IMR-90 (cell line): ENCODE results near the gene DRD4. TPM values are rescaled to one million over a fixed set of nuclear protein-coding genes. Genes with fewer than 3 reads are reported as not detected.
A peak's percentile ranks its signal among the peaks of the same experiment; 100 is the strongest.

Source experiments
- ATAC-seq: fragments of 200-7000 bp; cut with Tn5 transposase; 2 replicates; pipeline ENCODE4 v1.9.1; 2020; ENCODE audit warnings: low read depth, mild to moderate bottlenecking, moderate library complexity
- BruUV-seq: library from RNA; stranded (reverse); fragments of 400-500 nt; replicated peaks from 2 replicates; lab custom pipeline; 2021; lab: Mats Ljungman, UMichigan
- CTCF ChIA-PET: fragments of 300-600 bp; formaldehyde crosslinking; extraction: SDS; loops from one replicate; lab custom pipeline; 2021; ENCODE audit warnings: antibody characterized with exemption; lab: Yijun Ruan, JAX
- POLR2A ChIA-PET: fragments of 300-600 bp; sonication (Branson Sonifier 250); formaldehyde crosslinking; loops from one replicate; lab custom pipeline; 2022; ENCODE audit warnings: antibody characterized with exemption; ENCODE audit not compliant: unreplicated experiment; lab: Charles Lee
- DNase-seq: peaks from one replicate; pipeline ENCODE4 v3.0.0; 2013
- H2AFZ ChIP-seq: replicated peaks from 2 replicates; pipeline ENCODE3; 2013; ENCODE audit warnings: low read length, mild to moderate bottlenecking; ENCODE audit not compliant: poor library complexity
- H2AK5ac ChIP-seq: 2 replicates; pipeline ENCODE4 v1.6.1; 2013; ENCODE audit warnings: low read depth, low read length, inconsistent platforms
- H2AK9ac ChIP-seq: replicated peaks from 2 replicates; pipeline ENCODE3; 2013; ENCODE audit warnings: mild to moderate bottlenecking, low read depth, low read length, moderate library complexity; ENCODE audit not compliant: poor library complexity
- H2BK120ac ChIP-seq: 2 replicates; pipeline ENCODE4 v1.6.1; 2013; ENCODE audit warnings: low read depth, low read length, inconsistent platforms
- H2BK15ac ChIP-seq: 3 replicates; pipeline ENCODE4 v1.6.1; 2013; ENCODE audit warnings: low read depth, low read length, inconsistent platforms
- H2BK20ac ChIP-seq: 2 replicates; pipeline ENCODE4 v1.6.1; 2013; ENCODE audit warnings: low read depth, mild to moderate bottlenecking, inconsistent platforms, low read length, moderate library complexity
- H2BK5ac ChIP-seq: 2 replicates; pipeline ENCODE4 v1.6.1; 2013; ENCODE audit warnings: mild to moderate bottlenecking, low read depth, low read length, inconsistent platforms; ENCODE audit not compliant: poor library complexity, severe bottlenecking
- H3K14ac ChIP-seq: replicated peaks from 2 replicates; pipeline ENCODE4 v1.6.1; 2013; ENCODE audit warnings: low read depth, low read length, inconsistent platforms
- H3K18ac ChIP-seq: 2 replicates; pipeline ENCODE4 v1.6.1; 2013; ENCODE audit warnings: low read depth, low read length, control low read depth
- H3K23ac ChIP-seq: 2 replicates; pipeline ENCODE4 v1.6.1; 2013; ENCODE audit warnings: low read depth, low read length, inconsistent platforms
- H3K27ac ChIP-seq: 2 replicates; pipeline ENCODE4 v1.5.1; 2013; ENCODE audit warnings: mild to moderate bottlenecking, control low read depth, low read length; ENCODE audit not compliant: insufficient read depth
- H3K27me3 ChIP-seq: 2 replicates; pipeline ENCODE4 v1.6.1; 2013; ENCODE audit warnings: low read length; ENCODE audit not compliant: control insufficient read depth, insufficient read depth
- H3K36me3 ChIP-seq: 2 replicates; pipeline ENCODE4 v1.6.1; 2013; ENCODE audit warnings: low read length, mixed read lengths; ENCODE audit not compliant: control insufficient read depth, insufficient read depth
- H3K4ac ChIP-seq: 2 replicates; pipeline ENCODE4 v1.6.1; 2013; ENCODE audit warnings: low read depth, low read length, inconsistent platforms
- H3K4me1 ChIP-seq: 2 replicates; pipeline ENCODE4 v1.6.1; 2013; ENCODE audit warnings: low read length, mixed read lengths; ENCODE audit not compliant: control insufficient read depth, insufficient read depth
- H3K4me2 ChIP-seq: 2 replicates; pipeline ENCODE4 v1.6.1; 2013; ENCODE audit warnings: low read depth, mild to moderate bottlenecking, control low read depth, low read length, moderate library complexity
- H3K4me3 ChIP-seq: 2 replicates; pipeline ENCODE4 v1.5.1; 2013; ENCODE audit warnings: low read depth, mild to moderate bottlenecking, control low read depth, low read length, moderate library complexity; ENCODE audit not compliant: insufficient read depth
- H3K56ac ChIP-seq: 2 replicates; pipeline ENCODE4 v1.6.1; 2013; ENCODE audit warnings: low read length, inconsistent platforms; ENCODE audit not compliant: insufficient read depth; ENCODE audit errors: extremely low read depth
- H3K79me1 ChIP-seq, 2 experiments: 2 replicates each; pipeline ENCODE4 v1.6.1; 2013; ENCODE audit warnings: low read length in 2 of 2, inconsistent platforms in 1 of 2, low read depth in 1 of 2
- H3K9ac ChIP-seq: 2 replicates; pipeline ENCODE4 v1.6.1; 2013; ENCODE audit warnings: low read depth, low read length, control low read depth
- H3K9me1 ChIP-seq: 2 replicates; pipeline ENCODE4 v1.6.1; 2013; ENCODE audit warnings: low read length, inconsistent platforms; ENCODE audit not compliant: insufficient read depth
- H3K9me3 ChIP-seq: 2 replicates; pipeline ENCODE4 v1.6.1; 2013; ENCODE audit warnings: low read length; ENCODE audit not compliant: control insufficient read depth, insufficient read depth
- H4K20me1 ChIP-seq: 2 replicates; pipeline ENCODE4 v1.6.1; 2013; ENCODE audit warnings: low read length, inconsistent platforms; ENCODE audit not compliant: insufficient read depth
- H4K5ac ChIP-seq: 2 replicates; pipeline ENCODE4 v1.6.1; 2013; ENCODE audit warnings: mild to moderate bottlenecking, low read depth, low read length, control low read depth
- H4K8ac ChIP-seq, 2 experiments: 2 replicates each; pipeline ENCODE4 v1.6.1; 2013; ENCODE audit warnings: low read depth in 2 of 2, low read length in 2 of 2, control low read depth in 1 of 2, inconsistent platforms in 1 of 2
- H4K91ac ChIP-seq: 2 replicates; pipeline ENCODE4 v1.6.1; 2013; ENCODE audit warnings: low read depth, low read length, inconsistent platforms; ENCODE audit not compliant: insufficient read depth
- BHLHE40 ChIP-seq: fragments of 150-350 bp; IDR thresholded peaks from 2 replicates; pipeline ENCODE4 v1.6.1; 2016; ENCODE audit warnings: mild to moderate bottlenecking, low read depth, low read length
- WGBS, 2 experiments: methylation state at CpG; one replicate each; pipeline versions ENCODE4 v1.1.5 to v1.1.7; 2013; ENCODE audit warnings: missing lambda C conversion rate in 2 of 2; ENCODE audit not compliant: insufficient read length in 1 of 2; ENCODE audit errors: extremely low coverage in 2 of 2; 5-methylcytosine and 5-hydroxymethylcytosine counted together
- dilution Hi-C: fragments of 300-500 bp; cut with HindIII; formaldehyde crosslinking; loops from one replicate; pipeline ENCODE4 v1.14.3; 2018; ENCODE audit warnings: low sequenced_read_pairs; ENCODE audit not compliant: unreplicated experiment
- in situ Hi-C: fragments of 300-500 bp; cut with MboI; formaldehyde crosslinking; loops from 3 replicates; pipeline ENCODE4 v1.14.3; 2019; ENCODE audit warnings: low sequenced_read_pairs, inconsistent platforms, mixed read lengths
- intact Hi-C: fragments of 100-400 bp; cut with micrococcal nuclease; formaldehyde crosslinking; loops from 2 replicates; pipeline ENCODE4 v1.10.0; 2022
- polyA plus RNA-seq, 3 experiments: library from polyadenylated mRNA; depleted of rRNA; stranded (reverse); fragments of >200 nt; gene quantifications; 2 replicates each; pipeline ENCODE4 v1.2.3, GENCODE V29; 2012; ENCODE audit warnings: low replicate concordance in 1 of 3
- total RNA-seq: library from RNA; depleted of rRNA; stranded (reverse); fragments of >200 nt; gene quantifications from 2 replicates; pipeline ENCODE4 v1.2.3, GENCODE V29; 2012

Gene DRD4
- total and polyA plus RNA-seq, 2 of the 4 experiments (the other 2 are of a cell fraction), result not detected

DNA sequence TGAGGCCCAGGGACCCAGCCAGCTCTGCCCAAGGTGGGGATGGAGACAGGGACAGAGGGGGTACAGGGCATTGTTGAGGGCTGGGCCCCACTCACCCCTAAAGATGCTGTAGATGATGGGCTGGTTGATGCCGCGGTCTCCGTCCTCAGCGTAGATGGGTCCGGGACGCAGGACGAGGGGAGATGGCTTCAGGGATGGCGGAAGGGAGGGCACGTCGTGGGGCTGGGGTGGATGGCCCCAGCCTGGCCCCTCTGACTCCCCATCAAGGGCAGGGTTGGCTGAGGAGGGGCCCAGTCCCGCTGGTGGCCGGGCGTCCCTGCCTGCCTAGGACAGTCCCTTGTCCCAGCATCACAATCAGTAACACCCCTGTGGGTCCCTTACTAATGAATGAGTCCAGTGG lies 16.9 kb upstream of the DRD4 start:
- peaks cover 3% of the 10 kb centered on the region for H4K20me1 ChIP-seq
- dilution Hi-C loops (no loop called here), intact Hi-C loops (no loop called here), in situ Hi-C loops (no loop called here)
- no peaks in the 10 kb centered on the region for H3K27me3 ChIP-seq
- no peak overlapping the region for H2BK5ac ChIP-seq
- H2BK20ac ChIP-seq, result no peak overlapping the region
- no peaks in the 10 kb centered on the region for H3K9me3 ChIP-seq
- H3K27ac ChIP-seq, result no peak overlapping the region
- H3K14ac ChIP-seq, result no peak overlapping the region
- H3K4me3 ChIP-seq, result no peak overlapping the region
- H3K23ac ChIP-seq, result no peak overlapping the region
- POLR2A ChIA-PET, result no interaction called here
- 0 out of 2 replicates have a peak, but pooled peaks cover 3% of the 10 kb centered on the region for H3K9me1 ChIP-seq
- no peak overlapping the region for H4K91ac ChIP-seq
- WGBS, 2 experiments, result 100% methylated on average over 2 of the region's 13 CpGs; no CpG with 5 or more reads in 1 of the 2 experiments
- H4K5ac ChIP-seq, result no peak overlapping the region
- no peak overlapping the region for H3K18ac ChIP-seq
- ATAC-seq (no peak), DNase-seq (no peak)
- peaks cover 1% of the 10 kb centered on the region; the same call in 1 of the 2 replicates for H3K4me1 ChIP-seq
- H3K56ac ChIP-seq, result no peak overlapping the region
- peak overlapping the region; percentile 28 for H2AK9ac ChIP-seq
- H2BK120ac ChIP-seq, result no peak overlapping the region
- H2AFZ ChIP-seq, result peak overlapping the region; percentile 43
- TF ChIP-seq BHLHE40, result no peak
- H2AK5ac ChIP-seq, result no peak overlapping the region
- no TSS peak for BruUV-seq
- H3K9ac ChIP-seq, result no peak overlapping the region
- H3K36me3 ChIP-seq, result peaks cover 6% of the 10 kb centered on the region; the same call in 1 of the 2 replicates
- H3K4me2 ChIP-seq, result no peak overlapping the region
- H3K4ac ChIP-seq, result no peak overlapping the region
- no peak overlapping the region for H2BK15ac ChIP-seq
- CTCF ChIA-PET, result no interaction called here
- no peak overlapping the region for H4K8ac ChIP-seq
- peaks cover 2 to 23% of the 10 kb centered on the region in 2 experiments; a peak in 2 of 4 replicates for H3K79me1 ChIP-seq
